Tibial artery (tissue), 4 donors: ENCODE measurements around the gene RARRES2.

Experiments used
- DNase-seq, 2 donors: peaks; one replicate each; pipeline ENCODE4 v3.0.0-alpha.2; 2019
- H3K27ac ChIP-seq, 2 donors: fragments of 200-600 bp; sonication (generic) in 1 of 2; 1 replicate in 1 of 2; 2 replicates in 1 of 2; pipeline ENCODE4 v1.5.1; 2018 to 2019; ENCODE audit warnings: mild to moderate bottlenecking in 1 of 2
- H3K27me3 ChIP-seq, 2 donors: fragments of 200-600 bp; sonication (generic) in 1 of 2; one replicate each; pipeline versions ENCODE4 v1.5.1 to v1.6.0; 2016 to 2019
- H3K36me3 ChIP-seq, 3 donors: fragments of 200-600 bp; sonication (generic) in 2 of 3; one replicate each; pipeline ENCODE4 v1.5.1; 2016 to 2019; ENCODE audit warnings: mild to moderate bottlenecking in 2 of 3
- H3K4me1 ChIP-seq, 4 donors: fragments of 200-600 bp; sonication (generic) in 2 of 4; 1 replicate in 3 of 4; 2 replicates in 1 of 4; pipeline ENCODE4 v1.5.1; 2016 to 2019
- H3K4me3 ChIP-seq, 2 donors: fragments of 200-600 bp; sonication (generic) in 1 of 2; 1 replicate in 1 of 2; 2 replicates in 1 of 2; pipeline ENCODE4 v1.5.1; 2018 to 2019; ENCODE audit warnings: mild to moderate bottlenecking in 2 of 2
- H3K9me3 ChIP-seq, 3 donors: fragments of 200-600 bp; sonication (generic) in 1 of 3; one replicate each; pipeline ENCODE4 v1.5.1; 2016 to 2019
- CTCF ChIP-seq, 2 experiments: fragments of 200-600 bp in 1 of 2; fragments of 450-650 bp in 1 of 2; IDR thresholded peaks; one replicate each; pipeline ENCODE4 v1.5.1; 2017 to 2019; ENCODE audit warnings: antibody characterized with exemption in 2 of 2, mild to moderate bottlenecking in 1 of 2, moderate library complexity in 1 of 2
- intact Hi-C: fragments of 100-400 bp; cut with DNase I; formaldehyde crosslinking; loops from one replicate; pipeline ENCODE4 v1.15.0; 2023; ENCODE audit warnings: low total_unique reads

Gene RARRES2

GRCh38 chr7:150358988-150359621 is 17.7 kb upstream of the RARRES2 start:
- H3K27me3 ChIP-seq, result no peaks in the 10 kb centered on the region
- H3K27ac ChIP-seq, result no peak overlapping the region
- H3K36me3 ChIP-seq, result no peaks in the 10 kb centered on the region
- peaks cover 0 to 12% (median 2%) of the 10 kb centered on the region in 4 donors for H3K4me1 ChIP-seq
- intact Hi-C loops, result no loop called here
- no peaks in the 10 kb centered on the region for H3K9me3 ChIP-seq
- TF ChIP-seq CTCF (IDR thresholded peaks at IDR 0.05), result no peak
- peak in 1 of 2 donors; percentile 7 for DNase-seq
- no peak overlapping the region for H3K4me3 ChIP-seq

- no peak for TF ChIP-seq CTCF (IDR thresholded peaks at IDR 0.05)
- Histone ChIP-seq H3K36me3 (no peaks in the 10 kb centered on the region), H3K9me3 (no peaks in the 10 kb centered on the region), H3K27me3 (no peaks in the 10 kb centered on the region), H3K4me3 (no peak overlapping the region), H3K27ac (no peak overlapping the region), H3K4me1 (peaks cover 0 to 12% (median 2%) of the 10 kb centered on the region in 4 donors)
- peak in 1 of 2 donors; percentile 2 for DNase-seq
- intact Hi-C loops, result no loop called here
These were observed 17.0 kb upstream of the RARRES2 start for GRCh38 chr7:150358433-150358832.

- Histone ChIP-seq H3K27ac (no peak overlapping the region), H3K27me3 (no peaks in the 10 kb centered on the region), H3K36me3 (no peaks in the 10 kb centered on the region), H3K9me3 (no peaks in the 10 kb centered on the region), H3K4me1 (peaks cover 0 to 12% (median 2%) of the 10 kb centered on the region in 4 donors), H3K4me3 (no peak overlapping the region)
- intact Hi-C loops, result no loop called here
- no peak for TF ChIP-seq CTCF (IDR thresholded peaks at IDR 0.05)
- peak in 1 of 2 donors; percentile 23 for DNase-seq
These were observed 16.5 kb upstream of the RARRES2 start for GRCh38 chr7:150357771-150358427.

GRCh38 chr7:150357270-150357669 is 15.8 kb upstream of the RARRES2 start:
- Histone ChIP-seq H3K36me3 (no peaks in the 10 kb centered on the region), H3K27me3 (no peaks in the 10 kb centered on the region), H3K27ac (no peak overlapping the region), H3K4me1 (peaks cover 0 to 12% (median 2%) of the 10 kb centered on the region in 4 donors), H3K9me3 (no peaks in the 10 kb centered on the region), H3K4me3 (no peak overlapping the region)
- peak in 1 of 2 donors; percentile 41 for DNase-seq
- TF ChIP-seq CTCF (IDR thresholded peaks at IDR 0.05), result no peak
- intact Hi-C loops, result no loop called here

- DNase-seq, result peak in 1 of 2 donors; percentile 5
- Histone ChIP-seq H3K9me3 (no peaks in the 10 kb centered on the region), H3K27ac (peak overlapping the region in 1 of 2 donors; percentile 48), H3K4me1 (peaks cover 0 to 12% (median 2%) of the 10 kb centered on the region in 4 donors), H3K36me3 (no peaks in the 10 kb centered on the region), H3K4me3 (no peak overlapping the region), H3K27me3 (no peaks in the 10 kb centered on the region)
- TF ChIP-seq CTCF (IDR thresholded peaks at IDR 0.05), result peak; percentile 42 to 44
- intact Hi-C loops, result no loop called here
These were observed 15.0 kb upstream of the RARRES2 start for GRCh38 chr7:150356265-150356897.
